Measurements from ENCODE around the gene HCN3. TPM values are rescaled to one million over a fixed set of nuclear protein-coding genes. Genes with fewer than 3 reads are reported as not detected.

The HCN3 gene
- total and polyA plus RNA-seq, 2 of the 13 experiments (the other 11 are each of a cell fraction or from before 2014, with no cell fraction given) = 2.4 to 10.2 TPM

GRCh38 chr1:155277070-155277901, at the start of gene HCN3 (continued):
- TF ChIP-seq DBP (CRISPR knock-in tag; IDR thresholded peaks at IDR 0.05; ENCODE audit: not compliant biosample characterization) (no peak), HNRNPH1 (optimal IDR thresholded peaks at IDR 0.05; ENCODE audit: low read depth, low read length) (no peak), FIP1L1 (IDR thresholded peaks at IDR 0.05; ENCODE audit: borderline replicate concordance, insufficient read depth, low read depth, low read length) (no peak), ZNF282 (IDR thresholded peaks at IDR 0.05; ENCODE audit: partially characterized antibody) (no peak), RFX1 (IDR thresholded peaks at IDR 0.05) (no peak), SOX6 (IDR thresholded peaks at IDR 0.05) (no peak), SOX6 (CRISPR knock-in tag; IDR thresholded peaks at IDR 0.05) (0 out of 2 replicates have a peak, but pooled peaks have one; percentile 42), IRF1 (CRISPR knock-in tag; IDR thresholded peaks at IDR 0.05; ENCODE audit: low read depth) (no peak), XRCC5 (optimal IDR thresholded peaks at IDR 0.05; ENCODE audit: low read length) (no peak), JUNB (CRISPR knock-in tag; IDR thresholded peaks at IDR 0.05; ENCODE audit: borderline replicate concordance) (no peak), MED8 (CRISPR knock-in tag; IDR thresholded peaks at IDR 0.05; ENCODE audit: insufficient replicate concordance) (peak; percentile 37), ZNF670 (CRISPR knock-in tag; IDR thresholded peaks at IDR 0.05; ENCODE audit: borderline replicate concordance) (no peak), ARID2 (CRISPR knock-in tag; IDR thresholded peaks at IDR 0.05; ENCODE audit: borderline replicate concordance) (no peak), KLF13 (CRISPR knock-in tag; IDR thresholded peaks at IDR 0.05) (no peak), SOX5 (CRISPR knock-in tag; IDR thresholded peaks at IDR 0.05; ENCODE audit: borderline replicate concordance) (no peak), CHD2 (IDR thresholded peaks at IDR 0.05; ENCODE audit: low read depth, low read length) (no peak), MLX (CRISPR knock-in tag; IDR thresholded peaks at IDR 0.05) (no peak; the same call in 1 of the 2 replicates), HOXA9 (CRISPR knock-in tag; IDR thresholded peaks at IDR 0.05; ENCODE audit: borderline replicate concordance) (no peak), SIX4 (CRISPR knock-in tag; IDR thresholded peaks at IDR 0.05) (no peak), BCL6 (CRISPR knock-in tag; IDR thresholded peaks at IDR 0.05) (no peak), NFE2L2 (IDR thresholded peaks at IDR 0.05; ENCODE audit: low read length) (no peak), SNAPC2 (CRISPR knock-in tag; IDR thresholded peaks at IDR 0.05) (0 out of 2 replicates have a peak, but pooled peaks have one; percentile 57), ZNF558 (CRISPR knock-in tag; IDR thresholded peaks at IDR 0.05; ENCODE audit: borderline replicate concordance) (peak; percentile 77; the same call in 1 of the 2 replicates), NFYC (CRISPR knock-in tag; IDR thresholded peaks at IDR 0.05) (peak; percentile 74), ZNF331 (CRISPR knock-in tag; IDR thresholded peaks at IDR 0.05) (peak; percentile 57; the same call in 1 of the 2 replicates), HNF4G (IDR thresholded peaks at IDR 0.05; ENCODE audit: borderline replicate concordance, low read depth, low read length) (no peak), HNF4G (CRISPR knock-in tag; IDR thresholded peaks at IDR 0.05; ENCODE audit: borderline replicate concordance, low read depth) (peak; percentile 48; the same call in 1 of the 2 replicates), ZNF362 (CRISPR knock-in tag; IDR thresholded peaks at IDR 0.05; ENCODE audit: borderline replicate concordance) (no peak), ZNF256 (CRISPR knock-in tag; conservative IDR thresholded peaks at IDR 0.05) (no peak)
